CD8-positive, alpha-beta memory T cell (primary cell): ENCODE measurements around the gene TBC1D4. TPM values are rescaled to one million over a fixed set of nuclear protein-coding genes. Genes with fewer than 3 reads are reported as not detected.
A peak's percentile ranks its signal among the peaks of the same experiment; 100 is the strongest.

Experiments used
- CTCF ChIA-PET: fragments of 350-600 bp; sonication (Branson Sonifier 250); formaldehyde crosslinking; loops from one replicate; lab custom pipeline; 2021; ENCODE audit warnings: antibody characterized with exemption; lab: Charles Lee
- POLR2A ChIA-PET: fragments of 350-600 bp; sonication (Branson Sonifier 250); formaldehyde crosslinking; loops from one replicate; lab custom pipeline; 2021; ENCODE audit warnings: antibody characterized with exemption; lab: Charles Lee
- DNase-seq, 5 donors: peaks; one replicate each; pipeline versions ENCODE4 v3.0.0 to v3.0.0-alpha.2; 2020 to 2022; ENCODE audit warnings: mixed read lengths in 1 of 5
- H3K27ac ChIP-seq: one replicate; pipeline ENCODE4 v1.7.0; 2013; ENCODE audit warnings: low read depth, mild to moderate bottlenecking, low read length, moderate library complexity
- H3K27me3 ChIP-seq: 2 replicates; pipeline ENCODE4 v1.7.0; 2013; ENCODE audit warnings: low read length, mild to moderate bottlenecking; ENCODE audit not compliant: insufficient read depth, poor library complexity, severe bottlenecking
- H3K36me3 ChIP-seq: 2 replicates; pipeline ENCODE4 v1.7.0; 2013; ENCODE audit warnings: mild to moderate bottlenecking, low read length, moderate library complexity; ENCODE audit not compliant: insufficient read depth
- H3K4me1 ChIP-seq: 2 replicates; pipeline ENCODE4 v1.7.0; 2013; ENCODE audit warnings: mild to moderate bottlenecking, low read length, moderate library complexity; ENCODE audit not compliant: insufficient read depth
- H3K4me3 ChIP-seq: 2 replicates; pipeline ENCODE4 v1.7.0; 2013; ENCODE audit warnings: mild to moderate bottlenecking, low read length
- H3K9me3 ChIP-seq: 2 replicates; pipeline ENCODE4 v1.7.0; 2013; ENCODE audit warnings: mild to moderate bottlenecking, low read length
- H3K27ac Mint-ChIP-seq, 8 donors: one replicate each; pipeline ENCODE4 v1.8.0; 2020 to 2021; ENCODE audit warnings: mixed read lengths in 8 of 8, mild to moderate bottlenecking in 6 of 8, inconsistent platforms in 3 of 8, moderate library complexity in 3 of 8
- H3K27me3 Mint-ChIP-seq, 2 donors: one replicate each; pipeline ENCODE4 v1.8.0; 2020 to 2021; ENCODE audit warnings: mixed read lengths in 2 of 2, mild to moderate bottlenecking in 1 of 2, moderate library complexity in 1 of 2
- H3K36me3 Mint-ChIP-seq, 3 donors: one replicate each; pipeline ENCODE4 v1.8.0; 2020 to 2021; ENCODE audit warnings: mixed read lengths in 3 of 3, inconsistent platforms in 1 of 3, mild to moderate bottlenecking in 1 of 3
- H3K4me1 Mint-ChIP-seq, 3 donors: one replicate each; pipeline ENCODE4 v1.8.0; 2020 to 2021; ENCODE audit warnings: mixed read lengths in 3 of 3, inconsistent platforms in 1 of 3, mild to moderate bottlenecking in 1 of 3
- H3K4me3 Mint-ChIP-seq, 7 donors: one replicate each; pipeline ENCODE4 v1.8.0; 2020 to 2021; ENCODE audit warnings: mixed read lengths in 7 of 7, mild to moderate bottlenecking in 6 of 7, moderate library complexity in 4 of 7, inconsistent platforms in 2 of 7
- H3K9me3 Mint-ChIP-seq, 5 donors: one replicate each; pipeline ENCODE4 v1.8.0; 2020 to 2022; ENCODE audit warnings: mixed read lengths in 5 of 5, mild to moderate bottlenecking in 3 of 5, moderate library complexity in 2 of 5, inconsistent platforms in 1 of 5
- polyA plus RNA-seq: library from polyadenylated mRNA; unstranded; fragments of 300-500 nt; fragmentation: Illumina TruSeq; gene quantifications from one replicate; pipeline ENCODE4 v1.2.3, GENCODE V29; 2021
- total RNA-seq, 2 experiments: library from RNA; stranded (reverse); gene quantifications; one replicate each; pipeline ENCODE4 v1.2.3, GENCODE V29; 2021

TBC1D4 gene
- total and polyA plus RNA-seq, 3 experiments from 2014 or later = 10.7 to 50.8 (median 45.7) TPM

DNA sequence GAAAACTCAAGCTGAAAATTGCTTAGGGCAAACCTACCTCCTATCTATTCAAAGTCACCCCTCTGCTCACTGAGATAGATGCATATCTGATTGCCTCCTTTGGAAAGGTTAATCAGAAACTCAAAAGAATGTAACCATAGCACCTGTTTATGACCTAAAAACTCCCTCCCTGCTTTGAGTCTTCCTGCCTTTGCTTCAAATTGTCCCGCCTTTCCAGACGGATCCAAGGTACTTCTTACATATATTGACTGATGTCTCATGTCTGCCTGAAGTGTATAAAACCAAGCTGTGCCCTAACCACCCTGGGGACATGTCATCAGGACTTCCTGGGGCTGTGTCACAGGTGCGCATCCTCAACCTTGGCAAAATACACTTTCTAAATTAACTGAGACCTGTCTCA lies 118.6 kb downstream of the TBC1D4 start:
- no peaks in the 10 kb centered on the region for H3K9me3 Mint-ChIP-seq
- no peaks in the 10 kb centered on the region for H3K4me1 ChIP-seq
- H3K4me1 Mint-ChIP-seq = peaks cover 10 to 17% (median 11%) of the 10 kb centered on the region in 3 donors
- ChIA-PET CTCF (no interaction called here), POLR2A (no interaction called here)
- H3K27me3 ChIP-seq = no peaks in the 10 kb centered on the region
- no peaks in the 10 kb centered on the region for H3K36me3 Mint-ChIP-seq
- no peak overlapping the region for H3K27ac Mint-ChIP-seq
- peaks cover 5 to 8% of the 10 kb centered on the region in 2 donors for H3K27me3 Mint-ChIP-seq
- no peak for DNase-seq
- H3K4me3 Mint-ChIP-seq = no peak overlapping the region
- no peaks in the 10 kb centered on the region for H3K36me3 ChIP-seq
- H3K27ac ChIP-seq = no peak overlapping the region
- H3K4me3 ChIP-seq = no peak overlapping the region
- H3K9me3 ChIP-seq = no peaks in the 10 kb centered on the region

DNA sequence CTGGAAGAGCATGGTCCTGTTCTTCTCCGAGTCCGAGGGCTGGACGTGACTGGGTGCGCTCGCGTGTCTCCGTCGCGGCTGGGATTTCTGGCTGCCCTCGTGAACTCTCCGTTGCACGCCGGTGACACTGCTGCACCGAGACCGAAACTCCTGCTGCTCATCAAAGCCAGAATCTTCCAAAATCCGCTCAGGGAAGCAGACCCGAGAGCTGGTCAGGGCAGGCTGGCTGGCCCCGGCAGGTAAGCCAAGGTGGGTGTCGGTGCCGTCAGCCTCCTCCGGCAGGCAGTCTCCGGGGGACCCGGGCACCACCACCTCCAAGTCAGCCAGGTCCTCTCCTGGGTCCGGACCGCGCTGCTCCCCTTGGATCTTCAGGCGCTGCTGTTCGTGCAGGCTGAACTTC lies 119.9 kb downstream of the TBC1D4 start:
- Histone ChIP-seq H3K27ac (no peak overlapping the region), H3K4me3 (no peak overlapping the region), H3K9me3 (no peaks in the 10 kb centered on the region), H3K36me3 (no peaks in the 10 kb centered on the region), H3K27me3 (no peaks in the 10 kb centered on the region), H3K4me1 (no peaks in the 10 kb centered on the region)
- peaks cover 13 to 17% (median 16%) of the 10 kb centered on the region in 3 donors for H3K4me1 Mint-ChIP-seq
- no peak overlapping the region for H3K27ac Mint-ChIP-seq
- CTCF ChIA-PET = no interaction called here
- no peak for DNase-seq
- H3K27me3 Mint-ChIP-seq = peaks cover 6 to 8% of the 10 kb centered on the region in 2 donors
- no peak overlapping the region for H3K4me3 Mint-ChIP-seq
- H3K9me3 Mint-ChIP-seq = no peaks in the 10 kb centered on the region
- H3K36me3 Mint-ChIP-seq = no peaks in the 10 kb centered on the region
- POLR2A ChIA-PET = no interaction called here

DNA sequence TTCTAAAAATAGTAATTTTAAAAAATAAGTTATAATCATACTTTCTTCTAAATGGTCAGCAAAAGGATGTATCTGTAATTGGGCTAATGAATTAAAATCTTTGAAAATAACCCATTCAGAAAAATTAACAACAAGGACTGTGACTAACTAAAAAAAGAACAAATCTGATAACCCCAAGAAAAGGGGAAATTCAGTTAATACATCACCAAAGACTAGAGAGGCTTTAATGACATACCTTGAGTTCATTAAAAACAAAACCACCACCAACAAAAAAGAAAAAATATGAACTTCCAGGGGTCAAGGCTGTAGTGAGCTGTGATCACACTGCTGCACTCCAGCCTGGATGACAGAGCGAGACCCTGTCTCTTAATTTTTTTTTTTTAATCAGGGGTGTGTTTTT lies 121.8 kb downstream of the TBC1D4 start:
- CTCF ChIA-PET = interaction anchor here (1.2 kb wide), 1 partner anchor 10 kb away, joined by 3 read pairs; no protein-coding TSS in a partner anchor

DNA sequence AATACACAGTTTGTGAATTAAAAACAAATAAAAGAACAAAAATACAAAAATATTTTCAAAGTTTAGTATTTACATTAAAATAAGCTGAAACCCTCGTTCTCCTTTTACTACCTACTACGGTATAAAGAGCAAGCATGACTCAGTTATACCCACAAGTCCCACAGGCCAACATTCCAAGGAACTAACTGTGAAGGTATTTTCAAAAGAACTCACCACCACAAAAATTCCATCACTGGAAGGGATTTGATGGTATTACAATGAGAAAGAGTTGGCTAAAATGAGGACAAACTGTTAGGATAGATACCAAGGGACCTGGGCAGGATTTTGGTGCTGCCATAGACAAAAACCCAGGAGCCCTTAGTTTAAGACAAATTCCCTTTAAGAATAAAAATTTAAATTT lies 122.7 kb downstream of the TBC1D4 start:
- Histone ChIP-seq H3K27me3 (no peaks in the 10 kb centered on the region), H3K36me3 (no peaks in the 10 kb centered on the region), H3K9me3 (no peaks in the 10 kb centered on the region), H3K4me3 (no peak overlapping the region), H3K27ac (no peak overlapping the region), H3K4me1 (no peaks in the 10 kb centered on the region)
- DNase-seq = no peak
- Mint-ChIP-seq H3K4me1 (peaks cover 0 to 6% (median 2%) of the 10 kb centered on the region in 3 donors), H3K27me3 (peaks cover 0 to 1% of the 10 kb centered on the region in 2 donors), H3K4me3 (no peak overlapping the region), H3K36me3 (no peaks in the 10 kb centered on the region), H3K9me3 (no peaks in the 10 kb centered on the region), H3K27ac (no peak overlapping the region)
- CTCF ChIA-PET = interaction anchor here (1.2 kb wide), 1 partner anchor 11 kb away, joined by 3 read pairs; no protein-coding TSS in a partner anchor
- POLR2A ChIA-PET = no interaction called here

More for the DNA sequence above, 121.8 kb downstream of the TBC1D4 start:
- POLR2A ChIA-PET = no interaction called here
- Histone ChIP-seq H3K27me3 (no peaks in the 10 kb centered on the region), H3K36me3 (no peaks in the 10 kb centered on the region), H3K4me3 (no peak overlapping the region), H3K9me3 (no peaks in the 10 kb centered on the region), H3K4me1 (no peaks in the 10 kb centered on the region), H3K27ac (no peak overlapping the region)
- no peaks in the 10 kb centered on the region for H3K9me3 Mint-ChIP-seq
- H3K27ac Mint-ChIP-seq = no peak overlapping the region
- peaks cover 2 to 6% (median 3%) of the 10 kb centered on the region in 3 donors for H3K4me1 Mint-ChIP-seq
- H3K27me3 Mint-ChIP-seq = peaks cover 0 to 1% of the 10 kb centered on the region in 2 donors
- H3K36me3 Mint-ChIP-seq = no peaks in the 10 kb centered on the region
- no peak overlapping the region for H3K4me3 Mint-ChIP-seq
- no peak for DNase-seq

DNA sequence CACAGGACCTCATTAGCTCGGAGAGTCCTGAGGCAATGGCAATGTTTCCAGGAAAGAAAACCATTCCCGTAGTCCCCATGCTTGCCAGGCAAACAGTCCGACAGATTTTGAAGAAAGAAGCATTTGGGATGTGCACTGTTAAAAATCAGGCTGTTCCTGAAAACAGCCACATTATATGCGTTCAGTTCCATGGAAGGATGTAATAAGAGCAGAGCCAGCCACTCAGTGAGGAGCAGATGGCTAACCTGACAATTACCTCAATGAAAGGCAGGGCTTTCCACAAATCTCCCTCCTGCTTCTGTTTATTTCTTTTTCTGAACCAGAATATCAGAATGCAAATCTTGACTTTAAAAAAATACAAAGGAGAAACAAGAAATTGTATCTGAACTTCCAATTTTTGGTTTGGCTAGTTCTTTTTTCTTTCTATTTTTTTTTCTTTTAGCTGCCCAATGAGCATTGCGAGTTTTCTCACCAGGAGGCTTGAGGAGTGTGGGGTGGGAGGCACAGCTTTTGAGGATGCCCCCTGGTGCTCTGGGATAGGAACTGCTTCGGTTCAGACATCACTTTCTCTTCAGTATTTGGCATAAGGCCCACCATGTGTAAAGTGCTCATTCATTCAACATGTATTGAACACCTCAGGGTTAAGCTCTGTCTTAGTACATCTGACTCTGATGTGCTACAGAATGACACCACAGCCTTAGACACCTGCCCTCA lies 124.2 kb downstream of the TBC1D4 start:
- Mint-ChIP-seq H3K27me3 (peaks cover 0 to 1% of the 10 kb centered on the region in 2 donors), H3K4me1 (peaks cover 0 to 6% (median 2%) of the 10 kb centered on the region in 3 donors), H3K9me3 (no peaks in the 10 kb centered on the region), H3K36me3 (no peaks in the 10 kb centered on the region), H3K4me3 (no peak overlapping the region), H3K27ac (peak overlapping the region in 1 of 8 donors; percentile 23)
- Histone ChIP-seq H3K36me3 (no peaks in the 10 kb centered on the region), H3K9me3 (no peaks in the 10 kb centered on the region), H3K27me3 (no peaks in the 10 kb centered on the region), H3K27ac (no peak overlapping the region), H3K4me3 (no peak overlapping the region), H3K4me1 (no peaks in the 10 kb centered on the region)
- POLR2A ChIA-PET = interaction anchor here (1.0 kb wide), 1 partner anchor 31 kb away, joined by 4 read pairs; no protein-coding TSS in a partner anchor
- DNase-seq = peak in 4 of 5 donors; percentile 2 to 58 (median 46)
- CTCF ChIA-PET = interaction anchor here (1.2 to 2.0 kb wide), 4 partner anchors 10 to 42 kb away, joined by 4 to 8 read pairs (median 6); no protein-coding TSS in a partner anchor

DNA sequence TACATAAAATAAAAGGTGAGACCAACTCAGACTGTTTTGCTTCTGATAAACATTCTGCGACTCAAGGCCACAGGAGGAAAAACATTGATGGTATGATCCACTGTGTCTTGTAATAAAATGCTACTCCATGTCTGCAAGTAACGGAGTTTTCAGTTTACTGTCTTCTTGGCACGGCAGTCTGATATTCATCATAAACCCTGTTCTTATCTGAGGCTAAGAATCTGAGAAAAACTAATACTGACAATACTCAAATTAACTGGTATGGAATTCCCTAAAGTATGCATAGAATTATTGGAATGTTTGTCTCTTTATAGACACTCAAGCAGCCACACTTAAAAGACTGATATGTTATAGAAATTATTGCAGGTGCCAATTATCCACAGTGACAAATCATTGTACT lies 125.5 kb downstream of the TBC1D4 start:
- H3K27ac Mint-ChIP-seq = no peak overlapping the region

DNA sequence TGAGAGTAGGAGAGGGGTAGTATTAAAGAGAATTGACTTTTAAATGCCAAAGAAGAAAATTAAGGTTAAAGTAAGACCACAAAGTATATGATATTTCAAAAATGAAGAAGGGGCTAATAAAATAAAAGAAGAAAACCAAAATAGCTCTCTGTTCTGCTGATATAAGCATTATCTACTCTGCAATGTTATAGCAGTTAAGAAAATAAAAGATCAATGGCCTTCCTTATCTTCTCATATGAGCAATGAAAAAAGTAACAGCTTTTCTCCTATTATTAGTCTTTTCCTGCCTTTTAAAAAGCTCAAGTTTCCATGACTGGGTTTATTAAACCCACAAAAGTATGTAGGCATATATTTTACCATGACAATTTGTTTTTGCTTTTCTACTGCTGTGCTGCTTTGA lies 126.4 kb downstream of the TBC1D4 start:
- DNase-seq = no peak
- no peak overlapping the region for H3K27ac Mint-ChIP-seq
- Histone ChIP-seq H3K4me3 (no peak overlapping the region), H3K36me3 (no peaks in the 10 kb centered on the region), H3K27ac (no peak overlapping the region), H3K9me3 (no peaks in the 10 kb centered on the region), H3K27me3 (no peaks in the 10 kb centered on the region), H3K4me1 (no peaks in the 10 kb centered on the region)
- no peak overlapping the region for H3K4me3 Mint-ChIP-seq
- H3K27me3 Mint-ChIP-seq = peaks cover 0 to 1% of the 10 kb centered on the region in 2 donors
- CTCF ChIA-PET = interaction anchor here (0.6 kb wide), 1 partner anchor 28 kb away, joined by 3 read pairs; no protein-coding TSS in a partner anchor
- H3K36me3 Mint-ChIP-seq = no peaks in the 10 kb centered on the region
- POLR2A ChIA-PET = no interaction called here
- no peaks in the 10 kb centered on the region for H3K9me3 Mint-ChIP-seq
- H3K4me1 Mint-ChIP-seq = peaks cover 0 to 6% (median 2%) of the 10 kb centered on the region in 3 donors

More for the DNA sequence above, 125.5 kb downstream of the TBC1D4 start:
- Mint-ChIP-seq H3K36me3 (no peaks in the 10 kb centered on the region), H3K27me3 (peaks cover 0 to 1% of the 10 kb centered on the region in 2 donors), H3K4me3 (no peak overlapping the region), H3K9me3 (no peaks in the 10 kb centered on the region), H3K4me1 (peaks cover 0 to 6% (median 2%) of the 10 kb centered on the region in 3 donors)
- DNase-seq = no peak
- Histone ChIP-seq H3K36me3 (no peaks in the 10 kb centered on the region), H3K27me3 (no peaks in the 10 kb centered on the region), H3K9me3 (no peaks in the 10 kb centered on the region), H3K27ac (no peak overlapping the region), H3K4me1 (no peaks in the 10 kb centered on the region), H3K4me3 (no peak overlapping the region)
- POLR2A ChIA-PET = no interaction called here
- CTCF ChIA-PET = interaction anchor here (2.0 kb wide), 1 partner anchor 30 kb away, joined by 8 read pairs; no protein-coding TSS in a partner anchor

DNA sequence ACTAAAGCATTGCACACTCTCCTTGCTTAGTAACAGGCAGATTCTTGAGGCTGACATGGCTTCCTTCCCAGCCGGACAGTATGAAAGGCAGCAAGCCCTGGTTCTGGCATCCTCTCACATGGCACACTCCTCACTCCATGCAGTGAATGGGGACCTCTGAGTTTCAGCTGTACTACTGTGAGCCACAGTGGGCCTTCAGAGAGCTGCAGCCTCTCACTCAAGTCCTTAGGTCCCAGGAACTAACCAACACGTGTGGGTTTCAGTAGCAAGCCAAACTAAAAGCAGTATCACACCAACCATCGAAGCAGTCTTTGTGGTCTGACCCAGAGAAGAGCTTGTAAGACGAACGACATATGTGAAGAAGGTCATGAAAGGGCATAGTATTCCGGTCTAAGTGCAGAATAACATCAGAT lies 128.2 kb downstream of the TBC1D4 start:
- Histone ChIP-seq H3K27ac (no peak overlapping the region), H3K27me3 (no peaks in the 10 kb centered on the region), H3K9me3 (no peaks in the 10 kb centered on the region), H3K4me3 (no peak overlapping the region), H3K4me1 (no peaks in the 10 kb centered on the region), H3K36me3 (no peaks in the 10 kb centered on the region)
- Mint-ChIP-seq H3K9me3 (no peaks in the 10 kb centered on the region), H3K27me3 (peaks cover 0 to 1% of the 10 kb centered on the region in 2 donors), H3K4me1 (peaks cover 0 to 6% (median 2%) of the 10 kb centered on the region in 3 donors), H3K4me3 (no peak overlapping the region), H3K36me3 (no peaks in the 10 kb centered on the region), H3K27ac (no peak overlapping the region)
- DNase-seq = no peak
- POLR2A ChIA-PET = no interaction called here
- CTCF ChIA-PET = no interaction called here
